ENCODE results near the gene ARL4C.
A peak's percentile ranks its signal among the peaks of the same experiment; 100 is the strongest.

The ARL4C gene

GRCh38 chr2:234495251-234496054 is 1.4 kb downstream of the ARL4C start:
- Histone ChIP-seq H3K4me1 (ENCODE audit: insufficient read depth, low read length, severe bottlenecking) (peaks cover 18% of the 10 kb centered on the region), H3K27me3 (ENCODE audit: insufficient read depth, low read length) (no peaks in the 10 kb centered on the region), H3K9me2 (ENCODE audit: low read depth, low read length) (no peaks in the 10 kb centered on the region), H2AFZ (ENCODE audit: low read length) (no peak overlapping the region), H3K27ac (ENCODE audit: low read depth, low read length, poor library complexity, severe bottlenecking) (no peak overlapping the region), H3K4me3 (ENCODE audit: low read depth, low read length, poor library complexity, severe bottlenecking) (peak overlapping the region; percentile 59), H3F3A (ENCODE audit: insufficient read depth, low read length) (no peaks in the 10 kb centered on the region), H4K20me1 (ENCODE audit: insufficient read depth, low read length) (no peaks in the 10 kb centered on the region), H3K36me3 (ENCODE audit: insufficient read depth, low read length) (no peaks in the 10 kb centered on the region), H3K4me2 (ENCODE audit: low read length) (peak overlapping the region; percentile 67; the same call in 1 of the 2 replicates), H3K79me2 (ENCODE audit: insufficient read depth, low read length) (no peaks in the 10 kb centered on the region), H3K9ac (ENCODE audit: low read length) (no peak overlapping the region; the same call in 1 of the 2 replicates), H3K9me3 (ENCODE audit: low read length) (no peaks in the 10 kb centered on the region)
- no peak for TF ChIP-seq EZH2 (IDR thresholded peaks at IDR 0.05; ENCODE audit: borderline replicate concordance, low read length)
- TF ChIP-seq CTCF (IDR thresholded peaks at IDR 0.05; ENCODE audit: low read length): no peak

GRCh38 chr2:234494361-234495250 is 2.3 kb downstream of the ARL4C start:
- Histone ChIP-seq H3K9me3 (ENCODE audit: low read length) (no peaks in the 10 kb centered on the region), H3K9me2 (ENCODE audit: low read depth, low read length) (no peaks in the 10 kb centered on the region), H3K36me3 (ENCODE audit: insufficient read depth, low read length) (no peaks in the 10 kb centered on the region), H3K27me3 (ENCODE audit: insufficient read depth, low read length) (no peaks in the 10 kb centered on the region), H2AFZ (ENCODE audit: low read length) (no peak overlapping the region), H3K9ac (ENCODE audit: low read length) (no peak overlapping the region; the same call in 1 of the 2 replicates), H3K4me1 (ENCODE audit: insufficient read depth, low read length, severe bottlenecking) (peaks cover 13% of the 10 kb centered on the region), H3K79me2 (ENCODE audit: insufficient read depth, low read length) (no peaks in the 10 kb centered on the region), H3K4me3 (ENCODE audit: low read depth, low read length, poor library complexity, severe bottlenecking) (peak overlapping the region; percentile 59), H3K27ac (ENCODE audit: low read depth, low read length, poor library complexity, severe bottlenecking) (no peak overlapping the region), H3F3A (ENCODE audit: insufficient read depth, low read length) (no peaks in the 10 kb centered on the region), H4K20me1 (ENCODE audit: insufficient read depth, low read length) (no peaks in the 10 kb centered on the region), H3K4me2 (ENCODE audit: low read length) (peak overlapping the region; percentile 67)
- TF ChIP-seq CTCF (IDR thresholded peaks at IDR 0.05; ENCODE audit: low read length) (no peak), EZH2 (IDR thresholded peaks at IDR 0.05; ENCODE audit: borderline replicate concordance, low read length) (no peak)

- no peaks in the 10 kb centered on the region for H3K9me3 ChIP-seq (ENCODE audit: low read length)
- H3K4me3 ChIP-seq (ENCODE audit: low read depth, low read length, poor library complexity, severe bottlenecking): peak overlapping the region; percentile 31
- no peaks in the 10 kb centered on the region for H3F3A ChIP-seq (ENCODE audit: insufficient read depth, low read length)
- H3K9me2 ChIP-seq (ENCODE audit: low read depth, low read length): no peaks in the 10 kb centered on the region
- H3K4me2 ChIP-seq (ENCODE audit: low read length): peak overlapping the region; percentile 67
- no peak for TF ChIP-seq CTCF (IDR thresholded peaks at IDR 0.05; ENCODE audit: low read length)
- no peak for TF ChIP-seq EZH2 (IDR thresholded peaks at IDR 0.05; ENCODE audit: borderline replicate concordance, low read length)
- H3K9ac ChIP-seq (ENCODE audit: low read length): peak overlapping the region; percentile 22; the same call in 1 of the 2 replicates
- H3K79me2 ChIP-seq (ENCODE audit: insufficient read depth, low read length): no peaks in the 10 kb centered on the region
- H3K27me3 ChIP-seq (ENCODE audit: insufficient read depth, low read length): no peaks in the 10 kb centered on the region
- H2AFZ ChIP-seq (ENCODE audit: low read length): no peak overlapping the region
- H3K4me1 ChIP-seq (ENCODE audit: insufficient read depth, low read length, severe bottlenecking): peaks cover 17% of the 10 kb centered on the region
- no peaks in the 10 kb centered on the region for H3K36me3 ChIP-seq (ENCODE audit: insufficient read depth, low read length)
- no peaks in the 10 kb centered on the region for H4K20me1 ChIP-seq (ENCODE audit: insufficient read depth, low read length)
- no peak overlapping the region for H3K27ac ChIP-seq (ENCODE audit: low read depth, low read length, poor library complexity, severe bottlenecking)
Observed at GRCh38 chr2:234493796-234494195, 3.1 kb downstream of the ARL4C start.

All from OCI-LY1 (cell line).